ENCODE results near the gene NACC2.

DNA sequence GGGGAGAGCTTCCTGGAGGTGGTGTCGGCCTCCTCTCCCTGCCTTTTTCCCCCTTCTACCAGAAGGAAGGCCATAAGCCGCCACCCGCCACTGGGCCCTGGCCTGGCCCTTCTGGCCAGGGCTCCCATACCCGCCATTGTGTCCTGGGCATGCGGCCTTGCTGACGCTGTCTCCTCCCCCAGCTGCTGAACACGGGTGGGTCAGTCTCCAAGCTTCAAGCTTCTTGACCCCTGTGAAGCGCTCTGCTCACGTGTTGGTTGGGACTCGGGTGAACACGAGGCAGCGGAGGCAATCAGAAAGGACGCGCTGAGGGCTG lies 109.7 kb downstream of the NACC2 start:
- TF ChIP-seq, protein P1, sequence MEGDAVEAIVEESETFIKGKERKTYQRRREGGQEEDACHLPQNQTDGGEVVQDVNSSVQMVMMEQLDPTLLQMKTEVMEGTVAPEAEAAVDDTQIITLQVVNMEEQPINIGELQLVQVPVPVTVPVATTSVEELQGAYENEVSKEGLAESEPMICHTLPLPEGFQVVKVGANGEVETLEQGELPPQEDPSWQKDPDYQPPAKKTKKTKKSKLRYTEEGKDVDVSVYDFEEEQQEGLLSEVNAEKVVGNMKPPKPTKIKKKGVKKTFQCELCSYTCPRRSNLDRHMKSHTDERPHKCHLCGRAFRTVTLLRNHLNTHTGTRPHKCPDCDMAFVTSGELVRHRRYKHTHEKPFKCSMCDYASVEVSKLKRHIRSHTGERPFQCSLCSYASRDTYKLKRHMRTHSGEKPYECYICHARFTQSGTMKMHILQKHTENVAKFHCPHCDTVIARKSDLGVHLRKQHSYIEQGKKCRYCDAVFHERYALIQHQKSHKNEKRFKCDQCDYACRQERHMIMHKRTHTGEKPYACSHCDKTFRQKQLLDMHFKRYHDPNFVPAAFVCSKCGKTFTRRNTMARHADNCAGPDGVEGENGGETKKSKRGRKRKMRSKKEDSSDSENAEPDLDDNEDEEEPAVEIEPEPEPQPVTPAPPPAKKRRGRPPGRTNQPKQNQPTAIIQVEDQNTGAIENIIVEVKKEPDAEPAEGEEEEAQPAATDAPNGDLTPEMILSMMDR (IDR thresholded peaks at IDR 0.05): no peak
- no peak for TF ChIP-seq POLR2A (IDR thresholded peaks at IDR 0.05)

Measured in right lobe of liver (tissue), 4 donors.